NK-92 (cell line): Measurements from ENCODE around the gene NUDT1.

Experiments used
- DNase-seq: peaks from one replicate; lab custom pipeline; 2025; ENCODE audit not compliant: unreplicated experiment; lab: John Stamatoyannopoulos, UW

Gene NUDT1

DNA sequence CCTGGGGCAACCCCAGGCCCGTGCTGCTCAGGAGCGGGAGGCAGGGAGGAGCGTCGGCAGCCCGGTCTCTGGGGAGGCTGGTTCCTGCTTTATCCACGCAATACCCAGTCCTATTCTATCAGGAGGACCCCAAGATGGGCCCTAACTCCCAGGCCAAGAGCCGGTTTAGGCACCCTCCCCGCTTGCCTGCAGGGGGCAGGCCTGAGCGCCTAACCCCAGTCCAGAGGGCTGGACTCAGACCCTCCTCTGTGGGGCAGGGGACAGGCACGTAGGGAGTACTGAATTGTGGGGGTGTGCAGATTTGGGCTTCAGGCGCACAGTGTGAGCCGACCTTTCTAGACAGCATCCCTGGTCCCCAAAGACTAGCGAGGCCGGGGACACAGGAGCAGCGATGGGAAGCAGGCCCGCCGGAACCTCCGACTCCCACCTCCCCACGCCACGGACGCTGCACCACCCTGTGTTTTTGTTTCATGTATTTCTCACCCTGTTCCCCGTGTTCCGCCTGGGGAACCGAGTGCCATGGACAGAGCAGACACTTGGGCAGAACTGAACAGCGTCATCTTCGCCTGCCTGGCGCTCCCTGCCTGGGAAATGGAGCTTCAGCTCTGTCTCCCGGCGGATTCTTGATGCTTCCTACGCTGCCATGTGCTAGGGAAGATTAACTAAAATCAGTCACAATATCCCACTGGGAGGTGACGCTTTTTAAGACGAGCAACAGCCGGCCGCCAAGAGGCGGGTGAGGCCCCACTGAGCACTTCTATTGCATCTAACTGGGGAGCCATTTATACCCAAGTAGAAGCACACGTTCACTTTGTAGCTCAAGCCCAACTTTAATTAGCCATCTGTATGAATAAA, 5.3 kb downstream of the NUDT1 start:
- DNase-seq: no peak

DNA sequence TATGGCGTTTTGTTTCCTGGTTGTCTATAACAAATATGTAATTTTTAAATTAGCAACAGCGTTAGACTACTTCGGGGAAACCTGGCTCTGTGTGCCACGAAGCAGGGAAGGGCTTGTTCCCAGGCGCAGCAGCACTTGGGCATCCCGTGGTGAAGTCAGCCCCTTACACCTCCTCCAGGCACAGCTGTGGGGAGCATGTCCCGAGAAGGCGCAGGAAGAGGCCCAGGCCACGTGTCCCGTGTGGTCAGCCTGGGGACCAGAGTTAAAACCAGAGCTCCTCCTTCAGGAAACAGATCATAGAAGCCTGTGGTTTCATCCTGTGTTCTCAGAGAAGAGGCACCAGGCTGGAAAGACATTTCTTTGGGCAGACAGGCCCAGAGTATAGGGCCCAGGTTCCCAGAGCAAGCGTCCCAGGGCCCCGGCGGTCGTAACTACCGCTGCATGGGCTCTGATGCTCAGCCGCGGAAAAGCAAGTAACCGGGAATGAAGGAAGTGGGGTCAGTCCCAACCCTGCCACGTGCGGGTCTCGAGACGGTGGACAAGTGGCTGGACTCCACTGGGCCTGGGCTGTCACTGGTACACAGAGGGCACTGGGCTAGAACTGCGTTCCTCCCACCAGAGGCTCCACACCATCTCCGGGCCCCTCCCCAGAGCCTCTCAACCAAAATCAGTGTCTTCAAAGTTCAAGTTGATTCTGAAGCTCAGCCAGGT, 7.1 kb downstream of the NUDT1 start:
- no peak for DNase-seq

DNA sequence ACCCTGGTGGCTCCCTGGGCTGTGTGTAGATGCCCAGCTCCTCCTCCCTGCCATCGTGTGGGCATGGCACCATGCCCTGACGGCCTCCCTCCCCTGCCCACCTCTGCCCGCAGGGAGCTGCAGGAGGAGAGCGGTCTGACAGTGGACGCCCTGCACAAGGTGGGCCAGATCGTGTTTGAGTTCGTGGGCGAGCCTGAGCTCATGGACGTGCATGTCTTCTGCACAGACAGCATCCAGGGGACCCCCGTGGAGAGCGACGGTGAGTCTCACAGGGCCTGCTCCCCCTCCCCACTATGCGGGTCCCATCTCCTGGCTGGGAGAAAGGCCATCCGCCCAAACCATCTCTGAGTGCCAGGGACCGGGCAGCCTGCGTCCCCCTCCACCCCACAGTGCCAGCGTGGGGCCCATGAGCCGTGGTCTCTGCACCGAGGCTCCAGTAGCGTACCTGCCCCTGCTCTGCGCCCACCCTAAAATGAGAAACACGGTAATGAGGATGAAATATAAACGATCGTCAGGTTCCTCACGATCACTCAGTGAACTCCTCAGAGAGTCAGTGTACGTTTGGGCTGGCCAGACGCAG, 7.8 kb downstream of the NUDT1 start:
- no peak for DNase-seq

- no peak for DNase-seq
These were observed 9.4 kb downstream of the NUDT1 start for GRCh38 chr7:2251381-2251780.

GRCh38 chr7:2251841-2252771, 10.1 kb downstream of the NUDT1 start:
- no peak for DNase-seq

DNA sequence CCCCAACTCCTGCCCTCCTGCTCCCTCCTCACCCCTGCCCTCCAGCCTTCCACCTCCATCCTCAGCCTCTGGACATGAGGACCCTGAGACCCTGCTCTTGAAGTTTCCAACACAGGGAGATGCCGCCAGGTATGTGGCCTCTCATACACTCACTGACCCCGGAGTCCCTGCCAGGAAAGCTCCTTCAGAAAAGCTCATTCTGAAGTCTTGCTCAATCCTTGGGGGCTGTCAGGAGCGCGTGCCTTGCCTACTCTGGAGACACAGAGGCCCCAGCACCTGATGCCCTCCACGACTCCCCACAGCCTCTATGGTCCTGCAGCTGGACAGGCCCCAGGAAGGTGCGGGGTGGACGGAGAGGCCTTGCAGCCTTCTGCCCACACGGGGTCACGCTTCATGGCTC, 11.0 kb downstream of the NUDT1 start:
- no peak for DNase-seq

DNA sequence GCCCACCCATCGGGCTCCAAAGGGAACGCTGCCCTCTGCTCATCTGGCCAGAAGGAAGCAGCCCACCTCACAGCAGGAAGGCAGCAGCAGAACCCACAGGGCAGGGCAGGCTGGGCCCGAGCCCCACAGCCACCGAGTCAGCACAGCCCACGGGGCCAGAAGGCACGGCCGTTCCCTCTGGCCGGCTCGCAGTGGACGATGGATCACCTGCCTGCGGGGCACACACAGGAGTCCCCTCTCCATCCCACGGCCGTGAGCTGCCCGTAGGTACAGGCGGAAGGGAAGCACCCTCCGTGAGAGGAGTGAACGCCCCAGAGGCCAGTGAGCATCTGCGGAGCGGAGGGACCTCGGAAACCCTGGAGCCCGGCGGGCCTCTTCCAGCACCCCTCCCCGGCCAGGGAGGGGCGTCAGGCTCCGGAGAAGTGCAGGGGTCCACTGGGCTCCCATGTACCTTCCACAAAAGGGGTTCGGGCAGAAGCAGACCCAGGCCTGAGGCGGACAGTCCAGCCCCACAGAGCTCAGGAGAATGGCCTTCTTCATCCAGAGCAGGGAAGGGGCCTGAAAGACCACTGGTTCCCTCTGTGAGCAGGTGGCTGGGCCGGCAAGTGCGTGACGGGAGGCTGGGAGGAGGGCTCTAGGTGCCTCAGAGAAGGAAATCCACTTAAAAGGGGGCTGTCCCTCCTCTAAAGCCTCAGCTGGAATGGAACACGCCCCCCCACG, 11.7 kb downstream of the NUDT1 start:
- DNase-seq: no peak

DNA sequence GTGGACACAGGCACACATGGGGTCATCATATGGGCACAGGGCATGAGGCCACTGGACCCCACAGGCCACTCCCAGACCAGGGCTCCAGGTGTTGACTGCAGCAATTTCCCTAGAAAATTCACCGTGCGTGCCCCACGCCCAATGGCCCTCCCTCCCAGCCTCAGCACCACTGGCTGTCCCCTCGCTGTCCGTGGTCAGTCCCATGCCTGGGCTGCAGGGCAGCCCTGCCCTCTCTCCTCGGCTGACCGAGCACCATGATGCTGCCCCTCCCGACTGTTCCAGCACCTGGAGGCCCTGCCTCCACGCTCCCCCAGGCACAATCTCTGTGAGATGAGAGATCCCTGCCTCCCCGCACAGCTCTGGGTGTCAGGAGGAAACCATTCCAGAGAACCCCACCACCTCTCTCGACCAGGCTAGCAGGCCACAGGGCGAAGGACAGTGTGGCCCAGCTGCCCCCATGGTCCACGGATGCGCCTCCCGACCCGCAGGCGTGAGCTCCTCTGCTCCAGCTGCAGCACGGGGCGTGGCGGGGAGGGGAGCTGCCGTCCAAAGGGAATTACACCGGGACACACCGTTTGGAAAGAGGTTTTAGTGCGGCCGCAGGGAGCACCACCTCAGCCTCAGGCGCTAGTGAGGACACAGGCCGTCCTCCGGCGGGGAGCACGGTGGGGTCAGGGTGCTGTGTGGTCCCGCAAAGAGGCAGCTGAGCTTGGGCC, 12.6 kb downstream of the NUDT1 start:
- no peak for DNase-seq

DNA sequence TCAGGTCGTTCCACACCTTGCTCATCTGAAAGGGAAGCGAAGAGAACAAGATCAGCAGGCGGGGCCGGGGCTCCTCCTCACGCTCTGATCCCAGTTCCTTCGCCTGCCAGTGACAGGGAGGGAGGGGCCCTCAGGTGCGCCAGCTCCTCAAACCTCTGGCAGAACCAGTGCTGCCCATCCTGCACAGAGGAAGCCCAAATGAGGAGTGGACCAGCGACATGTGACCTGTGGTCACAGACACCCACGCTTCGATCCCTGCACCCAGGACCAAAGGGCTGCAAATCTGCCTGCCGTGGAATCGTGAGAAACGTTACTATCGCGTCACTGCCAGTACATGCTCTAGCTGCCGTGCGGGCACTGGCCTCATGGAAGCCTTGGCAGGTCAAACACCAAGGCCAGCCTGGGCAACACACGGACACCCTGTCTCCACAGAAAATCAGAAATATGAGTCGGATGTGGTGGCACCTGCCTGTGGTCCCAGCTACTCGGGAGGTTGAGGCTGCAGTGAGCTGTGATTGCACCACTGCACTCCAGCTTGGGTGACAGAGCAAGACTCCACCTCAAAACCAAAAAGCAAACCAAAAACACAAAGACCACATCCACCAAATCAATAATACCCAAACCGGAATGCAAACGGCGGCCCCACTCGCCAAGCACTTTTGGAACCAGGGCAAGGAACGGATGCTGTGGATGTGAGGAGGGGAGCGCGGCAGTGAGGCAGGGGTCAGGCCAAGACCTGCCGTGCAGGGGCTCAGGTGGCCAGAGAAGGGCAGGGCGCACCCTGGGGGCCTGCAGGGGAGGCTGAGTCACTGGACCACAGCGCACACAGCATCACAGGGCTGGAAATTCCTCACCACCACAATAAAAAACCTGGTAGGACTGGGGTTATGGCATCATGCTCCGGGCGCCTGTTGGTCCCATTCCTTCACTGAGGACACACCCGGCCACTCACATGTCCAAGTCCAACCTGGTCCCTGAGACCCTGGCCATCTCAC, 13.4 kb downstream of the NUDT1 start:
- DNase-seq: no peak

DNA sequence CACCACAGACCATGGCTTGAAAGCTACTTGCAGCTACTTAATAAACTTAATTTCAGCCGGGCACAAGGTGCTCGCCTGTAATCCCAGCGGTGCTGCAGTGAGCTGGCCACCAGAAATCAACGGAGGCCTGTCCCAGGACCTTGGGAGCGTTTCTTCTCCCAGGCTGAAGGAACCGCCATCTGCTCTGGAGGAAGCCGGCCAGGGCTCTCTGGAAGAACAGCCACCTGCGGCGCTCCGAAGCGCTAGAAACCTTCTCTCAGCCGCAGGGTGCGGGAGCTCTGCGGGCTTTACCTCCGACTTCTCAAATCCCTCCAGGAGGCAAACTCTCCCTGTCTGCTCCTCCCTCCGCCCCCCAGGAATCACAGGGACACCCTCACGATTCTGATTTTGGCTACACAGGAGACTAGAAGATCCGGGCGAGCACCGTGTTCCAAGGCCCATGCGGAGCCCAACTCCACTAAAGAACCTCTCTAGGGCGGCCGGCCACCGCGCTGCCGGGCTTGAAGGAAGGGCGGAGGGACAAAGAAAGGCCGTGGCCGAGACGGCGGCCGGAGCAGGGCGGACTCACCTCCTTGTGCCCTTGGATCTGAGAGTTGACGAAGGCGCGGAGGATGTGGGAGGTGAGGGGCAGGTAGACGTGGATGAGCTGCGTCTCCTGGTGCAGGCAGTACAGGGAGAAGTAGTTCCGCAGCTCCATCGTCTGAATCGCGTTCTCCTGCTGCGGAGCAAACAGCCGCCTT, 14.4 kb downstream of the NUDT1 start:
- no peak for DNase-seq

DNA sequence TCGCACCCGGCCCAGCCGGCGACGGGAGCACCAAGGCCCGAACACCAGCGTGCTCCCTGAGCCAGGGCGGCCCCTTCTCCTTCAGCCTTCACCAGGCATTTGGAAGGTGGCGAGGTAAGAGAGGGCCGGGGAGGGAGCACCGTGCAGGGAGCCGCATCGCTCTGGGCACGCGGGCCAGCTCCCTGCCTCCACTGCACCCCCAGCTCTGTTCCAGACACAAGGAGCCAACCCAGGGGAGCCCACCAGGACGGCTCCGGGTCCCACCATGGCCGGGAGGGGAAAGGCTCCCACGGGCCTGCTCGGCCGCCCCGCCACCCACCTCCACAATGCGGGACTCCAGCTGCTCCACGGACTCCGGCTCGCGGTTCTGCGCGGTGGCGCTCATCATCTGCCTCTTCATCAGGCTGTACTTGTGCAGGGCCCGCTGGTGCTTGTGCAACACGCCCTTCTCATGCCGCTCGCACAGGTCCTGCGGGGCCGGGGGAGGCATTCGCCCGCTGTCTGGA, 15.1 kb downstream of the NUDT1 start:
- DNase-seq: no peak

- DNase-seq: no peak
These were observed 15.6 kb downstream of the NUDT1 start for GRCh38 chr7:2257651-2258050.

DNA sequence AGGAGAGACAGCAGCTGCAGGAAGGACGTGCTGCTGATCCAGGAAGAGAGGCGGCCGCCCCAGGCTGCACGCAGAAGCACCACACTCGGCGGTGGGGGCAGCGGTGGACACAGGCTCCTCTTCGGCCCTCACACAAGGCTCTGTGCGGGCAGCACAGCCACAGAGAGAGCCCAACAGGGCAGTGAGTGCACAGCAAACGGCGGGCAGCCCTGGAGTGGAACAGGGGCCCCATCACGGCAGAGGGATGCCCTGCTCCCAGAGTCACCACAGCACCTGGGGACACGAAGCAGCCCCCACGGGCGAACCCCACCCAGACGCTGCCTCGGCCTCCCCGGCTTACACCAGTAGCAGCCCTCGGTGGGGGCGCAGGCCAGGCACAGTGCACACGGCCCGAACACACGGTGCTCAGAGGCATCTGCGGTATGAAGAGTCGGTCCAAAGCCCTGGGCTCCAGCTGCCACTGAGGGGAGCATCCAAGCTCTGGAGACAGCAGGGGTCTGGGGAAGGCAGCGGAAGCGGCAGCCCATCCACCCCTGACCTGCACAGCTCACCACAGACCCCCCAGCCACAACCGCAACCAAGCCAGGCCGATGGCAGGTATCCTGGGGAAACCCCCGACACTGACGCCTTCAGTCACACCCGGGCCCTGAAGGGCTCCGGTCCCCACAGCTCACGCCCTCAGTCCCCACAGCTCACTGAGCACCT, 16.8 kb downstream of the NUDT1 start:
- DNase-seq: no peak

- DNase-seq: no peak
These were observed 17.5 kb downstream of the NUDT1 start for GRCh38 chr7:2259480-2259879.

DNA sequence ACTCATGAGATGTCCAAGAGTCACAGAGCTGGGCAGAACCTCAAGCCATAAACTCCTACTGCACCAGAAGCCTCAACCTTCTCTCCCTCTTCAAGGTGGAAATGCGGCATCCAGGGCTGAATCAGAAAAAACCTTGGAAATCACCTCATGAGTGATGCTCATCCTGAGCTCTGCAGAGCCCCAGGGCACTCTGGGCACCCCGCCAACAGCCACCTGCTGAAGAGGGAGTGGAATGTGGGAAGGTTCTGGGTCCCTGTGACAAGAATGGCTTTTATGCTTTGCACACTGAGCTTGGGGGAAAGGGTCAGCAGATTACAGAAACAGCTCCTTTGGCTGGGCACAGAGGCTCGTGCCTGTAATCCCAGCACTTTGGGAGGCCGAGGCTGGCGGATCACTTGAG, 18.8 kb downstream of the NUDT1 start:
- no peak for DNase-seq

DNA sequence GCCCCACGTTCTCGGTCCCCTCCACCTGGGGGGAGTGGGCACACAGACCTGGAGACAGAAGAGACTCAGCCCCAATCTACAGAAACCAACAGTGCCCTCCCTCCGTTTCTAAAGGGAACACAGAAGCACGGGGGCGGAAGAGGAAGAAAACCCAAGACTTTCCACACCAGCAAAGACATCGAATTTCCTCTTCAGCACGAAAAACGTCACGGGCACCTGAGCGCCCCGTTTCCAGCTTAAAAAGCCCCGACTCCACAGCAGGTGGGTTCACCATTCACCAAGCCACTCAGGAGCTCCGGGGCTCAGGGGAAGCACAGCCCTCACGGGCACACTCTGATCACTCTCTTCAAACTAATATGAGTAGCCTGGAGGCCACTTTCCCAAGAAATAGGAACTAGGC, 19.6 kb downstream of the NUDT1 start:
- DNase-seq: no peak

GRCh38 chr7:2263176-2263575, 21.1 kb downstream of the NUDT1 start:
- DNase-seq: no peak
